Mammary epithelial cell (primary cell): ENCODE results near the gene GPR65.

Source experiments
- CTCF ChIP-seq, 2 donors: IDR thresholded peaks in 1 of 2; conservative IDR thresholded peaks in 1 of 2; 2 replicates each; pipeline ENCODE4 v1.5.1; 2011 to 2012; ENCODE audit warnings: inconsistent platforms in 2 of 2, low read length in 2 of 2, mild to moderate bottlenecking in 2 of 2, control low read depth in 1 of 2, low read depth in 1 of 2; ENCODE audit not compliant: insufficient read depth in 1 of 2; ENCODE audit errors: extremely low read depth in 1 of 2
- EZH2 ChIP-seq: IDR thresholded peaks from 2 replicates; pipeline ENCODE4 v1.6.1; 2012; ENCODE audit warnings: low read length, inconsistent platforms, borderline replicate concordance

DNA sequence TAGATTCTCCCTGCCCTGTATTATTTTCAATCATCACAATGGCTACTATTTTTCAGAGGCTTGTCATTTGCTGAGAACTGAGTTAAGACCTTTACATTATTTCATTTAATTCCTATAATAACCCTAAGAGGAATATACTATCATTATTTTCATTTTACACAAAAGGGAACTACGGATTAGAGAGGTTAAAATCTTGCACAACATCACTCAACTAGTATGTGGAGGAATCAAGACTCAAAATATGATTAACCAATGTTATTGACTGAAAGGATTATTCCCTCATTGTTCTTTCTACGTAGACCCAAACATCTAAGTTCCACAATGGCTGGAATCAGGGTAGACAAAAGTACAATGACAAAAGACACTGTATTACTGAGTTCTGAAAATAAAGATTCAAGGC, 45.0 kb downstream of the GPR65 start:
- TF ChIP-seq EZH2 = no peak
- no peak for TF ChIP-seq CTCF (conservative IDR thresholded peaks at IDR 0.05 in 1 of 2, IDR thresholded peaks at IDR 0.05 in 1 of 2; ENCODE audit: extremely low read depth in 1 of 2, insufficient read depth in 1 of 2, low read depth in 1 of 2, low read length in 2 of 2)
